Spleen (tissue), 7 donors: ENCODE measurements around the gene IMP4.
"Not testable (repeated sequence)": the region's sequence is repeated elsewhere in the genome, so short reads cannot be mapped to it uniquely, and the experiment has no call there.

Experiments used
- CTCF ChIP-seq, 11 experiments: fragments of 200-600 bp in 7 of 11; fragments of 450-650 bp in 4 of 11; sonication (generic) in 4 of 11; IDR thresholded peaks in 8 of 11; conservative IDR thresholded peaks in 3 of 11; 1 replicate in 7 of 11; 2 replicates in 4 of 11; pipeline versions ENCODE4 v1.4.0 to v1.8.0; 2016 to 2021; ENCODE audit warnings: antibody characterized with exemption in 11 of 11, inconsistent platforms in 4 of 11, mild to moderate bottlenecking in 1 of 11
- POLR2A ChIP-seq, 3 donors: fragments of 450-650 bp; IDR thresholded peaks; one replicate each; pipeline ENCODE4 v1.5.1; 2017; ENCODE audit warnings: antibody characterized with exemption in 3 of 3, mild to moderate bottlenecking in 1 of 3
- donor health status: DM: no; HTN: no; CAD: no; lungs with moderate emphysema.
- donor health status: DM: no; HTN: no; CAD: no.
- donor health status: DM: no; HTN: no; CAD: no.

- not testable (repeated sequence) for TF ChIP-seq CTCF (IDR thresholded peaks at IDR 0.05 in 8 of 11, conservative IDR thresholded peaks at IDR 0.05 in 3 of 11); POLR2A (IDR thresholded peaks at IDR 0.05)
These were observed 9.4 kb upstream of the IMP4 start for GRCh38 chr2:130333253-130333652.
